Colon (tissue), 2 donors: ENCODE results near the gene COL4A2.

ENCODE experiments used
- FAIRE-seq: peaks from 2 replicates; lab custom pipeline; 2012; peaks lifted over from hg19 to GRCh38; lab: Jason Lieb, UNC
- donor health status: control.
- donor health status: control.

COL4A2 gene

GRCh38 chr13:110405597-110406450 is 98.7 kb downstream of the COL4A2 start:
- FAIRE-seq = no peak

GRCh38 chr13:110407021-110407420 is 99.9 kb downstream of the COL4A2 start:
- FAIRE-seq = no peak

- FAIRE-seq = no peak
Observed at GRCh38 chr13:110407531-110407930, 100.4 kb downstream of the COL4A2 start.

GRCh38 chr13:110408286-110408685 is 101.2 kb downstream of the COL4A2 start:
- no peak for FAIRE-seq

- no peak for FAIRE-seq
Observed at GRCh38 chr13:110409581-110409992, 102.5 kb downstream of the COL4A2 start.

- no peak for FAIRE-seq
Observed at GRCh38 chr13:110410000-110410399, 102.9 kb downstream of the COL4A2 start.

GRCh38 chr13:110410936-110411687 is 104.0 kb downstream of the COL4A2 start:
- FAIRE-seq = no peak

- no peak for FAIRE-seq
Observed at GRCh38 chr13:110411688-110412059, 104.6 kb downstream of the COL4A2 start.

GRCh38 chr13:110412132-110412914 is 105.2 kb downstream of the COL4A2 start:
- no peak for FAIRE-seq

- FAIRE-seq = no peak
Observed at GRCh38 chr13:110413016-110413675, 106.1 kb downstream of the COL4A2 start.

GRCh38 chr13:110413676-110414040 is 106.6 kb downstream of the COL4A2 start:
- no peak for FAIRE-seq

- no peak for FAIRE-seq
Observed at GRCh38 chr13:110414283-110414682, 107.2 kb downstream of the COL4A2 start.

- no peak for FAIRE-seq
Observed at GRCh38 chr13:110414931-110415330, 107.8 kb downstream of the COL4A2 start.

GRCh38 chr13:110415669-110416068 is 108.6 kb downstream of the COL4A2 start:
- FAIRE-seq = no peak

- no peak for FAIRE-seq
Observed at GRCh38 chr13:110416131-110417025, 109.3 kb downstream of the COL4A2 start.

- FAIRE-seq = no peak
Observed at GRCh38 chr13:110418944-110419343, 111.9 kb downstream of the COL4A2 start.

- no peak for FAIRE-seq
Observed at GRCh38 chr13:110419381-110419791, 112.3 kb downstream of the COL4A2 start.

GRCh38 chr13:110419946-110420345 is 112.9 kb downstream of the COL4A2 start:
- no peak for FAIRE-seq

GRCh38 chr13:110420626-110421025 is 113.5 kb downstream of the COL4A2 start:
- FAIRE-seq = no peak

- FAIRE-seq = no peak
Observed at GRCh38 chr13:110421061-110421460, 114.0 kb downstream of the COL4A2 start.
